HG02642 (cell line): Measurements from ENCODE around the gene SIX5.

Experiments
- ATAC-seq: cut with Tn5 transposase; IDR thresholded peaks from one replicate; pipeline ENCODE4 v1.9.1; 2021; ENCODE audit warnings: mild to moderate bottlenecking; ENCODE audit not compliant: unreplicated experiment, poor library complexity

Gene SIX5

DNA sequence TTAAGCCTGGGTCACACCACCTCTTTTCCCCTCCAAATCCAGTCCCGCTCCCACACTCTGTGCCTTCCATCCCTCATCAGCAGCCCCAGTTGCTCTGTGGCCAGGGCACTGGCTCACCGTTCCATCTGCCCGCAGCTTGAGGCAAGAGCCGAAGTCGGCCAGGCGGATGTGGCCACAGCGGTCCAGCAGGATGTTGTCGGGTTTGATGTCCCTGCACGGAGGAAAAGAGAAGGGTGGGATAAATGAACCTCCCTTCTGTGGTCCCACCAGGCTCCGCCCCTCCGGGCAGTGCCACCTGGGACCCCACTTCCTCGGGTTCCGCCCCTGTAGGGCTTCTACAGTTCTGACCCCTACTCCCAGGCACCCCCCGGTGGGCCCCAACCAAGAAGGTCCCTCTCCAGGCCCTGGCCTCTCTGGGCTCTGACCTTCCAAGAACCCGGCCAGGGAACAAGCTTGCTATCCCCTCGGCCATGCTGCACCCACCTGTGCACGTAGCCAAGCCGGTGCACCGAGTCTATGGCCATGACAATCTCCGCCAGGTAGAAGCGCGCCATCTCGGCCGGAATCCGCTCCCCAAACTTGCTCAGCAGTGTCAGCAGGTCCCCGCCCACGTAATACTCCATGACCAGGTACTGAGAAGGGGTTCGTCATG lies 9.1 kb upstream of the SIX5 start:
- ATAC-seq, result no peak

DNA sequence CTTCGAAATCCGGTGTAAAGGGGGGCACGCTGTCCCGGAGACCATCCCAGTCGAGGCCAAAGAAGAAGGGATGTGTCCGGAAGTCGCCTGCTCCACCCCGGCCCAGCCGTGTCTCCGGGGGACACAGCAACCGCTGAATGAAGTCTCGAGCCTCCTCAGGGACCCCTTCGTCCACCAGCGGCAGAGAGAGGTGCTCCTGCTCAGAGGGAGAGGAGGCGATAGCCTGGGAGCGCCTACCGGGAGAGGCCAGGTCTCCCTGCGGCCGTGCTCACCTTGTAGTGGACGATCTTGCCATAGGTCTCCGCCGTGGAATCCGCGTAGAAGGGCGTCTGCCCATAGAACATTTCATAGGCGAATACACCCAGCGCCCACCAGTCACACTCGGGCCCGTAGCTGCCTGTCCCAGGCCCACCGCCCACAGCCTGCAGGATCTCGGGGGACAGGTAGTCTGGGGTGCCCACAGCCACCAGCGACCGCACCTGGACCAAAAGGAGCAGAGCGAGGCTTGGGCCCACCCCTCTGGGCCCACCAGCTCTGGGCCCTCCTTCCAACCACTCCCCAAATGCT lies 8.4 kb upstream of the SIX5 start:
- ATAC-seq, result no peak

DNA sequence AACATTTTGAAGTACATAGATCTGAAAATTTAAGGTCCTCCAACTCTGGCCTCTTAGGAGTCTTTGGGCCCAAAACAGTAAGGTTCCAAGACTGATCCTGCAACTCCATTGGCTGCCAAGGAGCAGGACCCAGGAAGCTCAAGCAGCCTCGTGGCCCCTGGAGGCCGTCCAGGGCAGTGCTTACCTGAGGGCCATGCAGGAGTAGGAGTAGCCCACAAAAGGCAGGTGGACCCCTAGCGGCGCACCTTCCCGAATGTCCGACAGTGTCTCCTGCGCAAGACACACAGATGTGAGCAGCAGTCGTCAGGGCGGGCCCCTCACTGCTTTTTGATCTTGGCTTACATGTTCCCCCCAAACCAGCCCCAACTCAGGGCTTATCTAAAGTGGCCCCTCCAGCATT lies 5.7 kb upstream of the SIX5 start:
- no peak for ATAC-seq

DNA sequence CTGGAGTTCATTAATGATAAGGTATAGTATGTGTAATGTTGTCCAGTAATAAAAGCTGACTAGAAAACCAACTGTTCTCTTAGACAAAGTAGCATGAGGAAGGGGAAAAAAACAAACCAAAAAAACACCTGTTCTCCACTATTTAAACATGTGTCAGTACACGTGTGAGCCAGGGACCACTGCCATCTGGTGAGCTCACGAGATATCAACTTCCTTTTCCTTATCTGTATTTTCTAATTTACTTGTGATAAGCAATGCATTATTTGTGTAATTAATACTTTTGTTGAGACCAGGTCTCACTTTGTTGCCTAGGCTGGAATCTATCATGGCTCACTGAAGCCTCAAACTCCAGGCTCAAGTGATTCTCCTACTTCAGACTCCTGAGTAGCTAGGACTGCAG lies 4.3 kb upstream of the SIX5 start:
- ATAC-seq, result no peak

DNA sequence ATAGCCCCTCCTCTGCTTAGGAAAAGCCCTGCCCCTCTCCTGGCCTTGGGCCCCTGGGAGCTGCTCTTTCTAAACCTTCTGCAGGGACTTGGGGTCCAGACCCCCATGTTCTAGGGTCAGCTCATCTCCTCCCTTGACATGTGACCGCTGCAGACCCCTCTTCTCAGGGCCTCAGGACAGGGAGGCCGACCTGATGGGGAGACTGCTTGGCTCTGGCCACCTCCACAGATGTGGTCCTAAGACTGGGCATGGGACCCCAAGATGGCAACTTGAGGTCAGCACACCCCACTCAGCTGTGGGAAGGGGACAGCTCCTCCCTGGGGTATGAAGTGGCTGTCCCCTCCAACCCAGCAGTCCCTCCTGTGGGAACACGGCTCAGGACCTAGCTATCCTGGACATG lies 3.9 kb upstream of the SIX5 start:
- ATAC-seq, result no peak

DNA sequence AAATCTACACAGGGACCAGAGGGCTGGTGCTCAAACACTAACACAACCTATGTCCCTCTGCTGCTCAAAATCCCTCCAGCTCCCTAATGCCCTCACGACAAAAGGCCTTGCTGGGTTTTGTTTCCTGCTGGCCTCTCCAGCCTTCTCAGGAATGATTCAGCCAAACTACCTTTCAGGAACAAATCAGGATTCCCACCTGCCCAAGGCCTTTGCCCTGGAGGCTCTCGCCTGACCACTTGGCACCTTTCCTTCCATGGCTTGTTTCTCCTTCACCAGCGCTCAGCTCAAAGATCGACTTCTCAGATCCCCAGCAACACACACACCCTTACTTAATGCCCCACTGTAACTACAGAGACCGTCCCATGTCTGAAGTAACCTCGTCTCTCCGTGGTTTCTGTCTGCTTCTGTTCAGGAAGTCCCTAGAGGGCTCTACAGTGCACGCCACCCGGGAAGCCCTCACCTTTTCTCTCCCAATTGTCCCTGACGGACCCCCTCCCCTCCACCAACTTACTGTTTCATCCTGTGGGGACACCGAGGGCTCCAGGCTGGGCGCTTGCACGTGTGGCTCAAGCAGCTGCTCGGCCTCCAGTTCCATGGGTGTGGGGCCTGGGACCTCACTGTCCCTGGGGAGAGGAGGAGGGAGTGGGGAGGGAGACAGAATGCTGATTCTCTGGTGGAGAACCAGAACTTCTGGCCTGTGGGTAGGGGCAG lies 3.2 kb upstream of the SIX5 start:
- ATAC-seq, result no peak

DNA sequence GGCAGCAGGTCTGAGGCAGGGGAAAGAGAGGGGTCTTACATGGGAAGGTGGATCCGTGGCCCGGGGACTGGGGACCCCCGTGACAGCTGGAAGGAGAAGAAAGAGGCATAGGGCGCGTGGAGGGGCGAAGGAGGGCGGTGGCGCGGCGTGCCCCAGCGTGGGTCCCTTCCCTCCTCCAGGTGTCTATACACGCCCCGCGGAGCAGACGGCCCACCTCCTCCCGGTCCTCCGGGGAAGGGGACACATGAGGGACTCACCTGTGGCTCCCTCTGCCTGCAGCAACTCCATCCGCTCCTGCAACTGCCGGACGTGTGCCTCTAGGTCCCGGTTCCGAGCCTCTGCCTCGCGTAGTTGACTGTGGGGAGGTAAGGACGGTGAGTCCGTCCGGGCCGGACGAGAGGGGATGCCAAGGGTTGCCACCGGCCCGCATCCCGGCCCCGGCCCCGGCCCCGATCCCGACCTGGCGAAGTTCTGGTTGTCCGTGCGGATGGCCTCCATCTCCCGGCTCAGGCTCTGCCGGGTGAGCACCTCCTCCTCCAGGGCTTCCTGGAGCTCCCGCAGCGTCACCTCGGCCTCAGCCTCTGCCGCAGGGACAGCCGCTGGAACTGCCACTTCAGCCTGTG lies 2.4 kb upstream of the SIX5 start:
- no peak for ATAC-seq

DNA sequence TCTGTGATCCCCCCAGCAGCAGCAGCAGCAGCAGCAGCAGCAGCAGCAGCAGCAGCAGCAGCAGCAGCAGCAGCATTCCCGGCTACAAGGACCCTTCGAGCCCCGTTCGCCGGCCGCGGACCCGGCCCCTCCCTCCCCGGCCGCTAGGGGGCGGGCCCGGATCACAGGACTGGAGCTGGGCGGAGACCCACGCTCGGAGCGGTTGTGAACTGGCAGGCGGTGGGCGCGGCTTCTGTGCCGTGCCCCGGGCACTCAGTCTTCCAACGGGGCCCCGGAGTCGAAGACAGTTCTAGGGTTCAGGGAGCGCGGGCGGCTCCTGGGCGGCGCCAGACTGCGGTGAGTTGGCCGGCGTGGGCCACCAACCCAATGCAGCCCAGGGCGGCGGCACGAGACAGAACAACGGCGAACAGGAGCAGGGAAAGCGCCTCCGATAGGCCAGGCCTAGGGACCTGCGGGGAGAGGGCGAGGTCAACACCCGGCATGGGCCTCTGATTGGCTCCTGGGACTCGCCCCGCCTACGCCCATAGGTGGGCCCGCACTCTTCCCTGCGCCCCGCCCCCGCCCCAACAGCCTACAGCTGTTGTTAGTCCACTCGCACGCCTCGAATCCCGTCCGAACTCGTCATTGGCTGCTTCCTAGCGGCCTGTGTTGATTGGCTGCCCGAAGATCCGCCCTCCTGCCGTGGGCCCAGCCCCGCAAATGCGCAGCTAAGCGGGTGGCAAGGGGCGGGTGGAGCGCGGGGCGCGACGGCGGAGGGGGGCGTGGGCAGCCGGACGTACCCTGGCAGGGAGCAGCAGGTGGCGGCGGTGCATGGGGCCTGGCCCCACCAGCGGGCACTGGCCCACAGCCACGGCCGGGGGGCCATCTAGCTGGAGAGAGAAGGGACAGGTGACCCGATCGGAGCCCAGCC lies 1.4 kb upstream of the SIX5 start:
- ATAC-seq, result peak; percentile 58

DNA sequence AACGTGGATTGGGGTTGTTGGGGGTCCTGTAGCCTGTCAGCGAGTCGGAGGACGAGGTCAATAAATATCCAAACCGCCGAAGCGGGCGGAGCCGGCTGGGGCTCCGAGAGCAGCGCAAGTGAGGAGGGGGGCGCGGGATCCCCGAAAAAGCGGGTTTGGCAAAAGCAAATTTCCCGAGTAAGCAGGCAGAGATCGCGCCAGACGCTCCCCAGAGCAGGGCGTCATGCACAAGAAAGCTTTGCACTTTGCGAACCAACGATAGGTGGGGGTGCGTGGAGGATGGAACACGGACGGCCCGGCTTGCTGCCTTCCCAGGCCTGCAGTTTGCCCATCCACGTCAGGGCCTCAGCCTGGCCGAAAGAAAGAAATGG lies 754 bp upstream of the SIX5 start:
- no peak for ATAC-seq

DNA sequence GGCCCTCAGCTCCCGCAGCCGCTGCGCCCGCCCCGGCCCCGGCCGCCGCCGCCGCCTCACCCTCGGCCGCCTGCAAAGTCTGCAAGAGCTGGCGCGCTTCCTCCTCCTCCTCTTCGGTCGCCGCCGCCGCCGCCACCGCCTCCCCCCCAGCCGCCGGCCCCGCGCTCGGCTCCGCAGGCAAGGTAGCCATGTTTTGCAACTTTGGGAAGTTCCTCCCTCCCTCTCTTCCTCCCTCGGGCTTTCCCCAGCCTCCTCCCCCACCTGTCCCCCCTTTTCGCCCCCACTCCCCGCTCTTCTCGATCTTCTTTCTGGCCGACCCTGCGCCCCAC lies 433 bp downstream of the SIX5 start:
- ATAC-seq, result no peak

DNA sequence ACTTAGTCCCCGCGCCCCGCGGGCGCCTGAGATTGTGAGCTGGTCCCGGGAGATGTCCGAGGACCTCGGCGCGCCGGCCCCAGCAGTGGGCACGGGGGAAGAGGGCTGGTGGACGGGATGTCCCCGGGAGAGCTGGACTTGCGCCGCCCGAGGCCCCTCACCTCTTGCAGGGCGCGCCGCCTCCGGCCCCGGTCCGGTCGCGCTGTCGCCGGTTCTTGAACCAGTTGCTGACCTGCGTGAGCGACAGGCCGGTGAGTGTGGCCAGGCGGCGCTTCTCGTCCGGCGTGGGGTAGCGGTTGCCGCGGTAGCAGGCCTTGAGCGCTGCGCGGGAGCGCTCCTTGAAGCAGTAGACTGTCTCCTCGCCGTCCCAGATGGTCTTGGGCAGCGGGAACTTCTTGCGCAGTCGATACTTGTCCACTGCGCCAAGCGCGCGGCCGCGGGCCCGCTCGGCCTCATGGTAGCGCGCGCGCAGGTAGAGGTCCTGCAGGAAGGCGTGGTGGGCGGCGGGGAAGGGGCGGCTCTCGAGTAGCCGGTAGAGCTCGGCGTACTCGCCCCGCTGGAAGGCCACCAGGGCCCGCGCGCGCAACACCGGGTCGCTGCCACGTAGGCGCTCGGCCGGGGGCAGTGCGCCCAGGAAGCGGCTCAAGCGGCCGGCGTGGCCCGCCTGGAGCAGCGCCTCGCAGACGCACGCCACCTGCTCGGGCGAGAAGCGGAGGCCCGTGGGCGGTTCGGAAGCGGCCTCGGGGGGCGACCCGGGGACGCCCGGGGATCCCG lies 984 bp downstream of the SIX5 start:
- ATAC-seq, result no peak

DNA sequence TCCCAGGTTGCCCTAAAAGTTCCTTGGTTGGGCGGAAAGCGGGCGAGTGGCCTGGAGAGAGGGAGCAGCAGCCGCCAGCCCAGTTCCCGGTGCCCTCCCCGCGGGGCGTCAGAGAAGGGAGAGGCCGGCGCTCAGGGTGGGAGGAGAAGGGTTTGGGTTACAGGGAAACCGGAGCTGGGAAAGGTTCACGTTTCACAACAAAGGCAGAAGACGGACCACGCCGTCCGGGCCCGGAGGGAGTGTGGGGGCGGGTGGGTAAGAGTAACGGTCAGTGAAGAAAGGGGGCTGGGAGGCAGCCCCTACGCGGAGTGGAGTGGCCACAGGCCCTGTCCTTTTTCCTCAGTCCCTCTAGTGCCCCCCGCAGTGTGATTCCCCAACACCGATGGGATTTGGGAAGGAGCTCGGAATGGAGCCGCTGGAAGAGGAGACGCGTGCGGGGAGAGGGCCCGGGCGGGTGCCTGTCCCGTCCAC lies 1.6 kb downstream of the SIX5 start:
- ATAC-seq, result no peak

DNA sequence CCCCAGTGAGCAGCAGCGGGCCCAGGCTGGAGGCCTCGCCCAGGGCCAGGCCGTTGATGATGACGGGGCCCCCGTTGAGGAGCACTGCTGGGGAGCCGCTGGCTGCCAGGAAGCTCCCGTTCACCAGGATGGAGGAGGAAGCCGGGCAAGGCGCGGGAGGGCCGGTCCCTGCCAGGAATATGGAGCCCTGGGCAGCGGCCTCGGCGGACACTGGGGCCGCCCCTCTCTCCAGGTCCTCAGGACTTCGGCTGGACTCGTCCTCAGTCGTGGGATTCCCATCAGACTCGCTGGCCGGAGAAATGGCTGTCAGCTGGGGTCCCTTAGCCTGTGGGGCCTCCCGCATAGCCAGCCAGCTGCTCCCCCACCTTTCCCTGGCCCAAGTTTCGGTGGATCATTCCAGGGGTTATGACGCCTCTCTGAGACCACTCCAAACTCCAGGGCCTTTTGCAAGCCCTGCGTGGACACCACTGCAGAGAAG lies 2.1 kb downstream of the SIX5 start:
- no peak for ATAC-seq

DNA sequence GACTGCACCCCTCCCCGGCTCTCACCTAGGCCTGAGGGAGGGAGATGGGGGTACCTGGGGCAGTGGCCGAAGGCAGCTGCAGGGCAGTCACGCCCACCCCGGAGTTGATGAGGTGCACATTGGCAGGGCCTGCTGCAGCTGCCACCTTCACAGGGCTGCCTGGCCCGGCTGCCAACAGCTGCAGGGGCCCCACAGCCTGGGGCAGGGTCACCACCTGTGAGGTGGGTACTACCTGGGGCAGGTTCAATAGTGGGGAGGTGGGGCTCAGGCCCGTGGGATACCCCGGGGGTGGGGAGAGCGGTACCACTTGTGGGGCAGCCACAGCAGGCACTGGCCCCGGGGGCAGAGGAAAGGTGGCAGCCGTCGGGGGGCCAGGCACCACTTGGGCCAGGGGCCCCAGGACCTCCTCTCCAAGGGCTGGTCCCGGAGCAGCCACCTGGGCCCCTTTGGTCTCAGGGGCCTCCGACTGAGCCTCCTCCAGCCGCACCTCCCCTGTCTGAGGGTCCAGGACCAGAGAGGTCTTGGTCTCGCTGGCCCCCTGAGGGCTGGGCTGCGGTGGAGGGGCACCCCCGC lies 2.7 kb downstream of the SIX5 start:
- ATAC-seq, result no peak

DNA sequence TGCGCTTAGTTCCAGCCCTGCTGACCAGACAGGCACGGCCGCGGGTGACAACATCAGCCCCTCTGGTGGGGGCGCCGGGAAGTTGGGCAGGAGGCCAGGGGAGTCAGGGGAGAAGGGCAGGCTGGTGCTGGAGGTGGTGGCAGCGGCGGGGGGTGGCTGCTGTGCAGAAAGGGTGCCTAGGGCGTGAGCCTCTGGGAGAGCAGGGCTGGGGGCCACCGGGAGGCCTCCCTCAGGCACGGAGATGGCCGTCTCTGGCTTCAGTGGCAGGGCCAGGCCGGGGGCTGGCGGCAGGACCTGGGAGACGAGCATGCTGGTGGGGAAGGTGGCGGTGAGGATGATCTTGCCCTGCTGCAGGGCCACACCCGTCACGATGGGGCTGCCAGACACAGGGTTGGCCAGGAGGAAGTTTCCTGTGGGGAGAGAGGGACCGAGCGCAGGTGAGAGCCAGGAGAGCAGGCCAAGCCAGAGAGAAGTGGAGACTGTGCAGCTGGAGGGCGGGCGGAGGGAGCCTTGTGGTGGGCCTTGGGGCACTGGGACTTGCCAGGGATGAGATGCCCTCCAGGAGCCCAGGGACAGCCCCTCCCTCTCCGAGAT lies 3.3 kb downstream of the SIX5 start:
- ATAC-seq, result no peak

DNA sequence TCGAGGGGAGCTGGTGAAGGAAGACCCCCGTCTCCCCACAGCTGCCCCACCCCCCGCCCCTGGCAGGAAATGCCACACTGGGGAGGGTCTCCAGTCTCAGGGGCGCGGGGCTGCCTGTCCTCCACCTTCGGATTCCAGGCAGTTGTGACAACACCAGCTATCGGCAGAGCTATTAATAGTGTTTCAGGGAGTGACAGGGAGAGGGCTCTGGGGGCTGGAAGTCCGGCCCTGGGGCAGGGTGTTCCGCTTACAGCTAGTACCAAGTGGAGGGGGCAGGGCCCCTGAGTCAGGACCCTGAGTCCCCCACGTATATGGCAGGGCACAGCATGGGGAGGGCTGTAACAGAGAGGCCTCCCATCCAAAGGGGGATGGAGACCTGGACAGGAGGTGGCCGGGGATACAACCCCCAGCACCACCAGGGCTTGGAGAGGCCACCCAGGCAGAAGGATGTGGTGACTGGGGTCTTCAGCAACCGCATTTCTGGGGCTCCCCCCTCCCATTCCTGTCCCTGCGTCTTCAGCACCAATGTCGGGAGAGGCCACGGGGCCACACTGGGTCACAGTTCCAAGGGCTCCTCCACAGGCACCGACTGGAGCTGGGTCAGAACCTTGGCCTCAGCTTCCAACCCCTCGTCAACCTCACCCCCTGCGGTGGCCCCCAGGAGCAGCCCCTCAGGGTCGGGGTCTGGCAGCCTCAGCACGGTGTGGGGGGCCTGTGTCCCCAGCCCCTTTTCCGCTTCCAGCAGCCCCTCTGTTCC lies 3.9 kb downstream of the SIX5 start:
- ATAC-seq, result no peak

DNA sequence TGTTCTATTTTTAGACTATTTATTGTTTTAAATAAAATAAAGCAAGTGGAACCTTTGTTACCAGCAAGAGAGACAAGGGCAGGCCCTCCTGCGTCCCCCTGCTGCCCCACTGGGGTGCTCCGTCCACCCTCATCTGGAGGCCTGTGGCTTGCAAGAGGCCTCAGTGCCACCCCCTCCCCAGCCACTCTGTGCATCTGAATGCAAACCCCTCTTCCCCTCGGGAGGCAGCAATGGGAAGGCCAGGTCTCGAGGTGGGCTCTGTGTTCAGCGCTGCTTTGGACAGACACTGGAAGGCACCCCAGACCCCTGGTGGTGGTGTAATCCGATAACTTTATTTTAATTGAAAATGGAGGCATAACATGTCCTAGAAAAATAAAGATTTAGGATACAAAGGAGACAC lies 4.6 kb downstream of the SIX5 start:
- no peak for ATAC-seq

DNA sequence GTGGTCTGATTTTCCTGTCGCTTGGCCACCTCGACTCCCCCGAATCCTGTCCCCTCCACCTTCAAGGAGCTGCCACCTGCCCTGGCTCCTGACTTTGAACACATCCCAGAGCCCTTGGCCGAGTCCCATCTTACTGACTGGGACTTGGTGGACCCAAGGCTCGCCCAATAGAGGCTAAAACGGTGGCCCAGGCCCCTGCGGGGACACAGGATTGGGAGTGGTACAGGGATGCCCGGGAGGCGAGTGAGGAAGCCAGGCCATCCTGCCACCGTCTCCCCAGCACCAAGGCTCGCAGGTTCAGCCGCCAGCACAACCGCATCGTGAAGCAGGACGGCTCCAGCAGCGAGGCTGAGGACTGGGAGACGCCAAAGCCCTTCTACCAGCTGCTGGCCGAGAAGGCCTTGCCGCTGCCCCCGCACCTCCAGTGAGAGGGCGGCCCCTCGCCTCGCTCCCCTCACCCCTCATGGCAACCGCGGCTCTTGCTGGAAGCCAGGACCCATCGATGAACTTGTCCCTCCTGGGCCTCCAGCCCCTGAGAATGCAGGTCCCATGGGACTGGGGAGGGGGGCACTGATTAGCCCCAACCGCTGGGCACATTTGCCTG lies 5.3 kb downstream of the SIX5 start:
- ATAC-seq, result no peak
